DMS153 (cell line): ENCODE results near the gene TRAPPC11.

ENCODE experiments used
- DNase-seq: peaks from one replicate; lab custom pipeline; 2025; lab: John Stamatoyannopoulos, UW

TRAPPC11 gene

GRCh38 chr4:183637461-183637860, 21.6 kb upstream of the TRAPPC11 start:
- no peak for DNase-seq

DNA sequence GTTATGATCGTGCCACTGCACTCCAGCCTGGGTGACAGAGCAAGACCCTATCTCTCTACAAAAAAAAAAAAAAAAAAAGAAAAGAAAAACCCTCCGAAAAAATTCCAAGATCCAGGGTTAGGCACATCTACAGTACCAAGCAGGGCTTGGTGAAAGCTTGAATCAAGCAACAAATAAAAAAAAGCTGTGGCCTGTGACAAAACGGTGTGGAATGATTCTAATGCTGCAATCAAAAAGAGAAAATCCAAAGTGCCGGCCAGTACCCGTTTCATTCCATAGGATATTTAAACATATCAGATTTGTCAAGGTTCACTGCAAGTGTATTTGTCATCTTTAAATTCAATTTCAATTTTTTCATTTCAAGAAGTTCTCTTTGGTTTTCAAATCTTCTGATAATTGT, 20.7 kb upstream of the TRAPPC11 start:
- no peak for DNase-seq

DNA sequence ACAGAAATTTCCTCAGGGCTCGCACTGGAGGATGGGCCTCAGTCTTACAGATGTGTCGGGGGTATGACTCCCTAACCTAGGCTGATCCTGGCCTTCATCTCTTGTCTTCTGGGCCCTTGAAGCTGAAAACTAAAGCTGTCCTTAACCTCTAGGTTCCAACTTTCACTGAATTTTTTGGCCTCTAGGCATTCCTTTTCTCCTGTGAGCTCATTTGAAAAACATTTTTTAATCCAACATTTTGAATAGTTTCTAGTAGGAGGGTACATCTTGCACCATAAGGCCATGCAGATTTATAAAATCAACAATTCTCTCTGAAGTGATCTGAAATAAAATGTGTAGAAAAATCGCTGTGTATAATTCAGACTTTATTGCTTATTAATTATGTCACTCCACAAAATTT, 19.8 kb upstream of the TRAPPC11 start:
- DNase-seq: no peak

DNA sequence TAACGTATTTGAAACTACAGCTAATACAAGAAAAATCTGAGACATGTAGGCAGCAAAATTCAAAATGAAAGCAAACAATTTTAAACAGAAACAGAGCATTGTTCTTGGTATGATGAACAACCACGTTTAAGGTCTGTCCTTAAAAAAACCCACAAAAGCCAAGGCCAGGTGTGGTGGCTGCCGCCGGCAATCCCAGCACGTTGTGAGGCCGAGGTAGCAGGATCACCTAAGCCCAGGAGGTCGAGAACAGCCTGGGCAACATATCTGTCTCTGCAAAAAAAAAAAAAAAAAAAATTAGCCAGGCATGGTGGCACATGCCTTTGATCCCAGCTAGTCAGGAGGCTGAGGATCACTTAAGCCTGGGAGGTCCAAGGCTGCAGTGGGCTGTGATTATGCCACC, 13.8 kb upstream of the TRAPPC11 start:
- no peak for DNase-seq

DNA sequence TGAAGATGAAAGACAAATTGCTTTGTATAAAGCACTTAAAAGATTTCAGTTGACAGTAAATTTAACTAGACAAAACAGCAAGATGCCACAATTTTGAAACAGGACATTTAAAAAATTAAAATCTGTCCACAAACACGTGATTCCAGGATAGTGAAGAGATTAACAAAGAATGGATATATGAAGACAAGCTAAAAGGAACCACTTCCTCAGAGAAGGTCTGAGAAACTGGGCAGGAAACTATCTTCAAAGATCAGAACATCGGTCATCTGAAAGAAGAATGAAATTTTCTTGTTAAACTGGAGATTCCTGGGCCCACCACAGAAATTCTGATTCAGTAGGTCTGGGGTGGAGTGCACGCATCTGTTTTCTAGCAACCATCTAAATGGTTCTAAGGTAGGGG, 1.5 kb upstream of the TRAPPC11 start:
- DNase-seq: no peak

DNA sequence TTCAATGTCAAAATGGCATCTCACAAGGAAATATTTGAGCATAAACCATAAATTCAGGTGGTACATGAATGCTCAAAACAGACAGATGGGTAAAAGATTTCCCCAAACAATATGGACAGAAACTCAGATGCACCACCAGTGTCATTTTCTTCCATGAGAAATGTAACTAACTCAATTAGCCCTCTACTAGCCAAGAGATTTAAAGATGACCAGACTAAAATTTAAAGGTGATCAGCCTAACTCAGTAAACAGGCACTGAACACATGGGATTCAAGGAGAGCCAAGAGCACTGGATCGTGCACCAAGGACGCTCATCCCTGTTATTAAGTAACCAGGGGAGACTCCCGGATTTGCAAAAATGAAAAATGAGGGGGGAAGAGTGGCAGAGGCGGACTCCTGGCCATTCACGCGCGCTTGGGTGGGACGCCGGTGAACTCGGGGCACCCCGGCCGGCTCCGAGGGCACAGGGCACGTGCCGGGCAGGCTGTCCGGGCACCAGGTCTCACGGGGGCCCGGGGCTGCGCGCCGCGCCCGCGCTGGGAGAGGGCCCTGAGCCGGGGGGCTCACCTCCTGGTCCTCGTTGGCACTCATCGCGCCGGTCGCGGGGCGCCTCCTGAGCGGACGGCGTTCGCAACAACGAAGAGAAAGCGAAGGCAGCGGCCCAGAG, 598 bp upstream of the TRAPPC11 start:
- DNase-seq: no peak

DNA sequence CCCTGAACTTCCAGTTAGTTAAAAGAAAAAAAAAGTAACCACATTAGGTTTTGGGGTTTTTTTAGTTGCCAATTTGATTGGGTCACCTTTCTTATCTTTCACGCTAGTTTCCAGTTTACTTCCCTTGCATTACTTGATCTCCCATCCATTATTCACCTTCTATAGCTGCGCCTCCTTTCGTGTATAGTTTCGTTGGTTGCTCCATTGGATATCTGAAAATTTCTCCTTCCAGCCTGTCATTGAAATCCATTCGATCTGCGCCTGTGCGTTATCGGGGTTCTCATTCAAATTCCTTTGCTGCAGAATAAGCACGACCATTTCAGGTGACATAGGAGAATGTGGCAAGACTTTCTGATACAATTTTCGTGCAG, 764 bp downstream of the TRAPPC11 start:
- DNase-seq: no peak

DNA sequence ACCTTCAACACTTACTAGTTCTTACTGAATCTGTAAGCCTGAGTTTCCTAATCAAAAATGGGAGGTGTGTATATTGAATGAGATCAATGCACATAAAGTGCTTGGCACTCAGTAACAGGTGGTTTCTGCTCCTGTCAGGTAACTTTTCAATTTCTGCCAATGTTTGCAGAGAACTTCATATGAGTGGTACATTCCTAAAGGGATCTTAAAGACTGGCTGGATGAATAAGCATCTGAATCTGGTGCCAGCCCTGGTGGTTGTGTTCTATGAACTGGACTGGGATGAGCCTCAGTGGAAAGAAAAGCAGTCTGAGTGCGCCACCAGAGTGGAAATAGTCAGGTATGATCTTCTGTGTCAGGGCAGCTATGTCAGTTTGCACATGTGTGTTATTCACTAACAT, 7.0 kb downstream of the TRAPPC11 start:
- no peak for DNase-seq

- DNase-seq: no peak
Measured at GRCh38 chr4:183670251-183670650, 11.2 kb downstream of the TRAPPC11 start.

DNA sequence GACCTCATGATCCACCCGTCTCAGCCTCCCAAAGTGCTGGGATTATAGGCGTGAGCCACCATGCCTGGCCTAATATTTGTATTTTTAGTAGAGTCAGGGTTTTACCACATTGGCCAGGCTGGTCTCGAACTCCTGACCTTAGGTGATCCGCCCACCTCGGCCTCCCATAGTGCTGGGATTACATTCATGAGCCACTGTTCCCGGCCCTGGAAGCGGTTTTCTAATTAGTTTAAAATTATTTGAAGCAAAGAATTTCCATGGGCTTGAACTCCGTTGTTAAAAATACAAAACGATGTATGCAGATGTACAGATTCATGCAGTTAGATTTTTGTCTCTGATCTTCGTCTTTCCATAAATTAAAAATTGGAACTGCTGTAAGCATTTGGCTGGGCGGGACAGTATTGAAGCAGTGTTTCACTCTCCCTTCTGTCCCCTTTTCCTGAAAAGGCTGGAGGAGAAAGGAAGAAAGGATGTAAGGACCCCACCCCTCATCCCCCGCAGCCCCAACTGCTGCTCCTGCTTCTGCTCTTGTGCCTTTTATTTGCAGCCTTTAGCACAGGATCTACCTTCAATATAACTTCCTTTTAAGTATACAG, 12.0 kb downstream of the TRAPPC11 start:
- DNase-seq: no peak

- DNase-seq: no peak
Measured at GRCh38 chr4:183674153-183674552, 15.1 kb downstream of the TRAPPC11 start.

- DNase-seq: no peak
Measured at GRCh38 chr4:183675625-183676024, 16.5 kb downstream of the TRAPPC11 start.

- DNase-seq: no peak
Measured at GRCh38 chr4:183681119-183681518, 22.0 kb downstream of the TRAPPC11 start.

GRCh38 chr4:183686461-183686860, 27.4 kb downstream of the TRAPPC11 start:
- no peak for DNase-seq

DNA sequence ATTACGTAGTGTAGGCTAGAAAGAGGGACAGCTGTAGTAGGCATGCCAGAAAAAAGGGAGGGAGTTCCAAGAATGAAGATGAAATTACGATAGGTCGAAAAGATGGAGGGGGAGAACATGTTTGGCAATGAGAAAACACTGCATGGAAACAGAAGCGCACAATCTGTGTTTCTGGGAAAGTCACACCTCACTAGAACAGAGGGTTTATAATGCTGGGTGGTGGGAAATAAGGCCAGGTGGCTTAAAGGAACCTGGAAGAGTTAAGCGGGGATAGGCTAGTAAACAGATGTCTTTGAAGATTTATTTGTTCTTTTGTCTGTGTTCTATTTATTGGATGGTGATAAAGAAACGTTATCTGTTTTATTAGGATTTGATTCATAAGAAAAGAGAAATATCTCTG, 29.1 kb downstream of the TRAPPC11 start:
- no peak for DNase-seq

DNA sequence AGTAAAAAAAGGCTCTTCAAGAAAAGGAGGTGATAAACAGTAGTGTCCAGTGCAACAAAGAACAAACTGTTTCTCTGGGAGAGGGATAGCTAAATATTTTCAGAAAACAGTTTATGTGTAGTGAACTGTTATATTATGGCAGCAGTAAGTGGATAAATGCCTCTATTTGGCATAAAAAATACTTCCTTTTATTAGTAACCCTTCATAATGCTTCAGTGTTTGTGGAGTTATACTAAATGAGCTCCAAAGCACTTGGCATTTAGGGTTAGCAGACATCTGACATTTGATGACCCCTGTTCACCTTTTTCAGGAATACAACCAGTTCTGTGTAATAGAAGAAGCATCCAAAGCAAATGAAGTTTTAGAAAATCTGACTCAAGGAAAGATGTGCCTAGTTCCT, 31.9 kb downstream of the TRAPPC11 start:
- no peak for DNase-seq

- DNase-seq: no peak
Measured at GRCh38 chr4:183691897-183692296, 32.8 kb downstream of the TRAPPC11 start.

- DNase-seq: no peak
Measured at GRCh38 chr4:183698909-183699308, 39.8 kb downstream of the TRAPPC11 start.

- no peak for DNase-seq
Measured at GRCh38 chr4:183700407-183700806, 41.3 kb downstream of the TRAPPC11 start.

- no peak for DNase-seq
Measured at GRCh38 chr4:183702492-183702891, 43.4 kb downstream of the TRAPPC11 start.

DNA sequence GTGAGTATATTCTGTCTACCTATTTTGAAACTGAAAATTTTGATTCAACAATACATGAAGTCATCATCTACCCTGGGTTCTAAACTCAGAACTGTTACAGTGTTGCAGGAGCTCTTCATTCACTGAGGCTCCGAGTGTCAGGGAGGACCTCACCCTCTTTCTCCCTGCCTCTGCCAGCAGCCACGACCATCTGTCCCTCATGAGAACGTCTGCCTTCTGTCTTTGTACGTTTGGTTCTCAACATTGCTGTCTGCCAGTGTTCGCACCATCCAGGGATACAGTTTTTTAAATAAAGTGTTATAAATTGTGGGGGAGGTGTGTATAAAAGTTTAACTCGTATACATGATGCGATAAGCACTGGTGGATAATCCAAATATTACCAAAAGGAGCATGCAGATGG, 55.5 kb downstream of the TRAPPC11 start:
- no peak for DNase-seq

DNA sequence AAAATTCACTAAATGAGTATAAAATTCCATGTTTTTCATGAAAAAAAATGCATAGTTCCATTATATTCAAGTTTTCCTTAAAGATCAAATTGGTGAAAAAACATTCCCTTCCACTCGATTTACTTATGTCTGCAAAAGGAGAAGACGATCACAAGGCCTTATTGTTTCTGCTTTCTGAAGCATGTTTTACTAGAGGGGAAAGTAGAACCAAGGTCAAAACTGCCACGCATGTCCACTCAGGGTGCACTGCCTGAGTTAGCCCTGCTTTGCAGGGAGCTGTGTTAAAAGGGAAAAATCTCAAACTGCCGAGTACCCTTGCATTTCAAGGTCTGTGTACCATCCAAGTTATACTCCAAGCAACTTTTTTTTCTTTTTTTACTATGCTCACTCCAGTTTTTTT, 57.2 kb downstream of the TRAPPC11 start:
- DNase-seq: no peak

DNA sequence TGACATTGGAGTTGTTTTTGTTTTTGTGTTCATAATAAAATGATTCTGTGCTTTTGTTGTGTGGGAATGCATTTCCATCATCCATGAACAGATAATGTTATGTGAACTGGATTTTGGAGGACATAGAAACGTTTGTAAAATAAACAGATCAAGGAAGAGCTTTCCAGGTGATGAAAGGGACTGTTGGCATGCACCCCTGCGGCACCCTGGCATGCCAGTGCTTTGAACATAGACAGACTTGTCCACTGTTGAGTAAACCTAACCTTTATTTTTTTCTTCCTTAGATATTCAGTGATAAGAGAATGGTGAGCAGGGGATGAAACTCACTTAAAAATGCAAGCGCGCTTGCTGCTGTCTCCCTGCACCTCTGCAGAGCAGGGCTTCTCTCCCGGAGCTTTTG, 59.8 kb downstream of the TRAPPC11 start:
- DNase-seq: no peak
